GM21619 (cell line): ENCODE measurements around the gene WIPF2.
"Not testable (repeated sequence)": the region's sequence is repeated elsewhere in the genome, so short reads cannot be mapped to it uniquely, and the experiment has no call there.

ENCODE experiments used
- ATAC-seq: cut with Tn5 transposase; IDR thresholded peaks from one replicate; pipeline ENCODE4 v1.9.1; 2021; ENCODE audit not compliant: unreplicated experiment

Gene WIPF2

GRCh38 chr17:40295488-40296436 lies 76.7 kb downstream of the WIPF2 start:
- no peak for ATAC-seq

- ATAC-seq: no peak
Measured at GRCh38 chr17:40297511-40297910, 78.4 kb downstream of the WIPF2 start.

- no peak for ATAC-seq
Measured at GRCh38 chr17:40298726-40299125, 79.6 kb downstream of the WIPF2 start.

- not testable (repeated sequence) for ATAC-seq
Measured at GRCh38 chr17:40299159-40299757, 80.2 kb downstream of the WIPF2 start.

- ATAC-seq: no peak
Measured at GRCh38 chr17:40301315-40301714, 82.2 kb downstream of the WIPF2 start.

- no peak for ATAC-seq
Measured at GRCh38 chr17:40303009-40303657, 84.0 kb downstream of the WIPF2 start.

GRCh38 chr17:40303708-40304551 lies 84.8 kb downstream of the WIPF2 start:
- ATAC-seq: no peak

- not testable (repeated sequence) for ATAC-seq
Measured at GRCh38 chr17:40304552-40304863, 85.4 kb downstream of the WIPF2 start.

- not testable (repeated sequence) for ATAC-seq
Measured at GRCh38 chr17:40304866-40305265, 85.8 kb downstream of the WIPF2 start.

- no peak for ATAC-seq
Measured at GRCh38 chr17:40306395-40306794, 87.3 kb downstream of the WIPF2 start.

- no peak for ATAC-seq
Measured at GRCh38 chr17:40307001-40307730, 88.1 kb downstream of the WIPF2 start.

- ATAC-seq: no peak
Measured at GRCh38 chr17:40307740-40308239, 88.7 kb downstream of the WIPF2 start.

- ATAC-seq: no peak
Measured at GRCh38 chr17:40309031-40309948, 90.2 kb downstream of the WIPF2 start, which contains the start of gene RARA. TSS of gene RARA (plus strand) at chr17:40309180. CDS start at chr17:40331219, 22,039 bp downstream.

- ATAC-seq: no peak
Measured at GRCh38 chr17:40309949-40310510, 90.9 kb downstream of the WIPF2 start.

GRCh38 chr17:40310882-40311391 lies 91.8 kb downstream of the WIPF2 start:
- no peak for ATAC-seq

- ATAC-seq: no peak
Measured at GRCh38 chr17:40311575-40311974, 92.5 kb downstream of the WIPF2 start.

- ATAC-seq: no peak
Measured at GRCh38 chr17:40312131-40312731, 93.1 kb downstream of the WIPF2 start.
